Measurements from ENCODE around the gene ZC3H12A.

The ZC3H12A gene

DNA sequence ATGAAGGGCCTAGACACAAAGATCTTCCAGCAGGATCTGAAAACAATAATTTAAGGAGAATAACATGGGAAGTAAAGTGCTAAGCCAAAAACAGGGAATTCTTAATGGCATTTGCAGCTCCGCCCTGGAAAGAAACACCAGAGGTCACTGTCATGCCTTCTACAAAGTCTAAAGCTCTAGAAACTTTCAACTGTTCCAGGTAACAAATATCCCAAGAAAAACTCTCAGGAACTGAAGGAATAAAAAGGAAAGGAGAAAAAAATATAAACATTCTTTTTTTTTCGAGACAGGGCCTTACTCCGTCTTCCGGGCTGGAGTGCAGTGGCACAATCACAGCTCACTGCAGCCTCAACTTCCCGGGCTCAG lies 13.2 kb downstream of the ZC3H12A start:
- Histone ChIP-seq H2AFZ (ENCODE audit: low read depth, low read length) (no peak overlapping the region), H4K20me1 (ENCODE audit: insufficient read depth, low read length) (peaks cover 17% of the 10 kb centered on the region; the same call in 1 of the 2 replicates), H3K36me3 (replicated peaks; ENCODE audit: low read depth, low read length) (peaks cover 6% of the 10 kb centered on the region), H3K4me3 (ENCODE audit: low read length) (no peak overlapping the region), H3K27ac (ENCODE audit: low read length) (no peak overlapping the region), H3K4me1 (ENCODE audit: low read length) (no peaks in the 10 kb centered on the region), H3K4me2 (ENCODE audit: low read length) (no peak overlapping the region), H3K9me3 (ENCODE audit: insufficient read depth, low read length) (no peaks in the 10 kb centered on the region), H3K9ac (ENCODE audit: low read length) (no peak overlapping the region), H3K27me3 (ENCODE audit: low read depth, low read length) (no peaks in the 10 kb centered on the region), H3K79me2 (ENCODE audit: low read length) (no peaks in the 10 kb centered on the region)
- no peak for TF ChIP-seq EZH2phosphoT487 (IDR thresholded peaks at IDR 0.05; ENCODE audit: low read depth)
- TF ChIP-seq, protein P1, sequence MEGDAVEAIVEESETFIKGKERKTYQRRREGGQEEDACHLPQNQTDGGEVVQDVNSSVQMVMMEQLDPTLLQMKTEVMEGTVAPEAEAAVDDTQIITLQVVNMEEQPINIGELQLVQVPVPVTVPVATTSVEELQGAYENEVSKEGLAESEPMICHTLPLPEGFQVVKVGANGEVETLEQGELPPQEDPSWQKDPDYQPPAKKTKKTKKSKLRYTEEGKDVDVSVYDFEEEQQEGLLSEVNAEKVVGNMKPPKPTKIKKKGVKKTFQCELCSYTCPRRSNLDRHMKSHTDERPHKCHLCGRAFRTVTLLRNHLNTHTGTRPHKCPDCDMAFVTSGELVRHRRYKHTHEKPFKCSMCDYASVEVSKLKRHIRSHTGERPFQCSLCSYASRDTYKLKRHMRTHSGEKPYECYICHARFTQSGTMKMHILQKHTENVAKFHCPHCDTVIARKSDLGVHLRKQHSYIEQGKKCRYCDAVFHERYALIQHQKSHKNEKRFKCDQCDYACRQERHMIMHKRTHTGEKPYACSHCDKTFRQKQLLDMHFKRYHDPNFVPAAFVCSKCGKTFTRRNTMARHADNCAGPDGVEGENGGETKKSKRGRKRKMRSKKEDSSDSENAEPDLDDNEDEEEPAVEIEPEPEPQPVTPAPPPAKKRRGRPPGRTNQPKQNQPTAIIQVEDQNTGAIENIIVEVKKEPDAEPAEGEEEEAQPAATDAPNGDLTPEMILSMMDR (IDR thresholded peaks at IDR 0.05; ENCODE audit: low read depth, low read length), result no peak

DNA sequence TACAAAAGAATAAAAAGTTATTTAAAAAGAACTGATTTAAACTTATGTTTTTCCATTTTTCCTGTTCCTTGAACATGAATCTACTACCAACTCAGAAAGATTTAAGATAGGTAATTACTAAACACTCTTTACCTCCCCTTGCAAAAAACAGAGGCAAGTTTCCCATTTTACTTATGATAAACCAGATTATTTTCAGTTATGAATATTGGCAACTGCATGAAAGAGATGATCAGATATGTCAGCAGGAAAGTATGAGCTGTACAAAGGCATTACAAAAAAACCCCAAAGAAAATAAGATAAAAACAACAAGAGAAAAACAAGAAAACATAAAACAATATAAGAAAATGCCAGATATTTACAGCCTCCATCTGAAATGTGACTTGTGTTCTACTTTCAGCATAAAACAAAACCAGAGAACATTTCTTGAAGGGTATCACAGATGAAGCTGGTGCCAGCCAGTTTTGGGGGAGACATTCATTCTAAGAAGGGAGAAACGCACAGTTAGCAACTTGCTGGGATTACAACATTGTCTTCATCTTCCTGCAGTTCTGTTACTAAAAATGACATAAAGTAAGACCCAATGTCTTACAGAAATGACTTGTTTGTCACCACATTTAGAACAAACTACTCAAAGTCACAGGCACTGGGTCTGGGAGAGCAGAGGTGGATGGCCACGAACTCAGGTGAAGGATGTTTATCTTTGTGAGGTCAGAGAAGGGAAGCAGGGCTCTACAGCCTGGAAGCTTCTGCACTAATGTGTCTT lies 19.1 kb downstream of the ZC3H12A start:
- TF ChIP-seq, protein P1 (IDR thresholded peaks at IDR 0.05; ENCODE audit: low read depth, low read length), result no peak
- no peak for TF ChIP-seq EZH2phosphoT487 (IDR thresholded peaks at IDR 0.05; ENCODE audit: low read depth)
- H2AFZ ChIP-seq (ENCODE audit: low read depth, low read length), result no peak overlapping the region
- no peaks in the 10 kb centered on the region for H3K27me3 ChIP-seq (ENCODE audit: low read depth, low read length)
- H3K4me2 ChIP-seq (ENCODE audit: low read length), result no peak overlapping the region
- no peaks in the 10 kb centered on the region for H3K36me3 ChIP-seq (replicated peaks; ENCODE audit: low read depth, low read length)
- no peaks in the 10 kb centered on the region for H4K20me1 ChIP-seq (ENCODE audit: insufficient read depth, low read length)
- no peak overlapping the region for H3K9ac ChIP-seq (ENCODE audit: low read length)
- no peak overlapping the region for H3K4me3 ChIP-seq (ENCODE audit: low read length)
- no peaks in the 10 kb centered on the region for H3K9me3 ChIP-seq (ENCODE audit: insufficient read depth, low read length)
- H3K4me1 ChIP-seq (ENCODE audit: low read length), result no peaks in the 10 kb centered on the region
- H3K79me2 ChIP-seq (ENCODE audit: low read length), result no peaks in the 10 kb centered on the region
- no peak overlapping the region for H3K27ac ChIP-seq (ENCODE audit: low read length)

DNA sequence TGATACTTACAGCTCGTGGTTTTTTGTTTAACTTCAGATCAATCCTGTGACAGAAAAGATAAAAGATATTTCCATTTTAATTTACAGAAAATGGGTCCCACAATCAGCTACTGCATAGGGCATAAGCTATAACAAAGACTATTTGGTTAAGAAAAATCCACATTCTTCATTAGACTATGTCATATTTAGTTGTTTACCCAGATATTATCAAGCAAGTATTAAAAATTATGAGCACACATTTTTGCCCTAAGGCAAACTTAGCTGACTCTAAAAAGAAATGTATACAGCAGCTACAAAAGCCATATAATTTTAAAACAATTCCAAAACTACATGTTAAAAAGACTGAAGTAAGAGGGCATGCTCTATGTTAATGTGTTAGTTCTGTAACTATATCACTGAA lies 21.5 kb downstream of the ZC3H12A start:
- H3K9me3 ChIP-seq (ENCODE audit: insufficient read depth, low read length), result no peaks in the 10 kb centered on the region
- no peak for TF ChIP-seq EZH2phosphoT487 (IDR thresholded peaks at IDR 0.05; ENCODE audit: low read depth)
- TF ChIP-seq, protein P1 (IDR thresholded peaks at IDR 0.05; ENCODE audit: low read depth, low read length), result no peak
- H3K27me3 ChIP-seq (ENCODE audit: low read depth, low read length), result no peaks in the 10 kb centered on the region
- no peak overlapping the region for H3K9ac ChIP-seq (ENCODE audit: low read length)
- H3K36me3 ChIP-seq (replicated peaks; ENCODE audit: low read depth, low read length), result no peaks in the 10 kb centered on the region
- no peak overlapping the region for H3K27ac ChIP-seq (ENCODE audit: low read length)
- H3K79me2 ChIP-seq (ENCODE audit: low read length), result no peaks in the 10 kb centered on the region
- H3K4me2 ChIP-seq (ENCODE audit: low read length), result no peak overlapping the region
- no peak overlapping the region for H3K4me3 ChIP-seq (ENCODE audit: low read length)
- no peaks in the 10 kb centered on the region for H3K4me1 ChIP-seq (ENCODE audit: low read length)
- H2AFZ ChIP-seq (ENCODE audit: low read depth, low read length), result no peak overlapping the region
- H4K20me1 ChIP-seq (ENCODE audit: insufficient read depth, low read length), result no peaks in the 10 kb centered on the region

DNA sequence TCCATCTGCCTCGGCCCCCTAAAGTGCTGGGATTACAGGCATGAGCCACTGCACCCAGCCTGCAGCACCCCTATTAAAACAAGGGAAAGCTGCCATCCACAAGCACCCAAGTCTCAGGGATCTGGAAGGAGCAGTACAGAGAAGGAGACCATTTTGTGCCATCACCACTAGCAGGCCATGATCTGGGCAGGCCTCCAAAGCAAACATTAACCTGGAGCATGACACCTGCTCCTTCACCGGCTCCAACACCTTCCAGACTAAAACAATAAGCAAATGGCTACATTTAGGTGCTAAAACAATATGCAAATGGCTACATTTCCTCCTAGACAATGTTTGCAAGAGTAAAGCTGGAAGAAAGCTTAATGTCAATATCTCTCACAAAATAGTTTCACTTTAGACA lies 23.5 kb downstream of the ZC3H12A start:
- Histone ChIP-seq H3K36me3 (replicated peaks; ENCODE audit: low read depth, low read length) (no peaks in the 10 kb centered on the region), H2AFZ (ENCODE audit: low read depth, low read length) (no peak overlapping the region), H3K9ac (ENCODE audit: low read length) (no peak overlapping the region), H3K27me3 (ENCODE audit: low read depth, low read length) (no peaks in the 10 kb centered on the region), H3K79me2 (ENCODE audit: low read length) (no peaks in the 10 kb centered on the region), H3K4me1 (ENCODE audit: low read length) (no peaks in the 10 kb centered on the region), H3K4me2 (ENCODE audit: low read length) (no peak overlapping the region), H3K9me3 (ENCODE audit: insufficient read depth, low read length) (no peaks in the 10 kb centered on the region), H3K27ac (ENCODE audit: low read length) (no peak overlapping the region), H3K4me3 (ENCODE audit: low read length) (no peak overlapping the region), H4K20me1 (ENCODE audit: insufficient read depth, low read length) (no peaks in the 10 kb centered on the region)
- TF ChIP-seq, protein P1 (IDR thresholded peaks at IDR 0.05; ENCODE audit: low read depth, low read length), result no peak
- no peak for TF ChIP-seq EZH2phosphoT487 (IDR thresholded peaks at IDR 0.05; ENCODE audit: low read depth)
